ENCODE measurements around the gene PER1. TPM values are rescaled to one million over a fixed set of nuclear protein-coding genes. Genes with fewer than 3 reads are reported as not detected.

The PER1 gene
- total RNA-seq, 1 experiment from 2014 or later = 36.5 TPM

- no peak overlapping the region for H3K27ac ChIP-seq (ENCODE audit: insufficient read length, low read depth, low read length)
- WGBS (ENCODE audit: extremely low coverage, insufficient read length, low lambda C conversion rate) = no CpG with 5 or more reads among the region's 6 CpGs
- no peak overlapping the region for H3K4me3 Mint-ChIP-seq
These were observed 38.3 kb upstream of the PER1 start for GRCh38 chr17:8190506-8190905.

More at GRCh38 chr17:8190506-8190905, 38.3 kb upstream of the PER1 start:
- Histone ChIP-seq H2BK12ac (ENCODE audit: insufficient read length, low read depth, low read length) (no peak overlapping the region), H3K9ac (ENCODE audit: extremely low read depth, insufficient read length, low read length) (no peak overlapping the region), H3K56ac (ENCODE audit: insufficient read length, low read depth, low read length) (no peak overlapping the region), H3K79me2 (ENCODE audit: insufficient read depth, low read length) (no peaks in the 10 kb centered on the region), H3K23ac (ENCODE audit: insufficient read length, low read depth, low read length) (no peak overlapping the region), H2AFZ (ENCODE audit: low read length) (no peak overlapping the region), H3K14ac (ENCODE audit: insufficient read depth, low read length) (no peak overlapping the region), H3K4ac (ENCODE audit: low read depth, low read length) (no peak overlapping the region), H2BK20ac (ENCODE audit: low read depth, low read length, poor library complexity, severe bottlenecking) (no peak overlapping the region), H3K23me2 (ENCODE audit: insufficient read length, low read depth, low read length, poor library complexity, severe bottlenecking) (peaks cover 16% of the 10 kb centered on the region), H4K20me1 (ENCODE audit: control insufficient read depth, insufficient read depth, insufficient read length) (peaks cover 3% of the 10 kb centered on the region), H4K5ac (ENCODE audit: insufficient read length, low read depth, low read length) (no peak overlapping the region), H3T11ph (ENCODE audit: low read length) (no peak overlapping the region), H2AK5ac (ENCODE audit: insufficient read length, low read length) (no peak overlapping the region), H2BK120ac (ENCODE audit: low read depth, low read length, poor library complexity, severe bottlenecking) (no peak overlapping the region), H3K4me2 (ENCODE audit: insufficient read depth, insufficient read length, low read length) (no peak overlapping the region), H2BK15ac (ENCODE audit: low read depth, low read length) (no peak overlapping the region), H4K8ac (replicated peaks; ENCODE audit: insufficient read length, low read depth, low read length) (no peak overlapping the region), H3K4me1 (ENCODE audit: insufficient read depth, low read length) (peaks cover 9% of the 10 kb centered on the region; the same call in 1 of the 2 replicates), H3K27me3 (ENCODE audit: insufficient read depth, low read length) (peaks cover 2% of the 10 kb centered on the region; the same call in 1 of the 2 replicates), H3K79me1 (ENCODE audit: insufficient read depth, low read depth, low read length, poor library complexity, severe bottlenecking) (no peaks in the 10 kb centered on the region), H3K9me3 (ENCODE audit: control insufficient read depth, low read depth, low read length) (no peaks in the 10 kb centered on the region), H3K18ac (ENCODE audit: insufficient read length, low read depth, low read length) (no peak overlapping the region), H4K91ac (ENCODE audit: insufficient read length, low read depth, low read length) (no peak overlapping the region), H2BK5ac (ENCODE audit: insufficient read length, low read length) (no peak overlapping the region)
- H3K36me3 Mint-ChIP-seq (ENCODE audit: insufficient read depth in 1 of 3, low read depth in 3 of 3) = no peaks in the 10 kb centered on the region
- peaks cover 8% of the 10 kb centered on the region for H3K27me3 Mint-ChIP-seq (ENCODE audit: low read depth)
- H3K27ac Mint-ChIP-seq = peak overlapping the region in 2 of 3 experiments; percentile 1 to 75; a peak in 3 of 7 replicates
- no peak for DNase-seq
- TF ChIP-seq CTCF (conservative IDR thresholded peaks at IDR 0.05) = no peak
- no peaks in the 10 kb centered on the region for H3K9me3 Mint-ChIP-seq
- peaks cover 8% of the 10 kb centered on the region in 2 experiments for H3K4me1 Mint-ChIP-seq
